ENCODE results near the gene DLG3.

GRCh38 chrX:70455366-70456202, 10.9 kb downstream of the DLG3 start:
- TF ChIP-seq CTCF (IDR thresholded peaks at IDR 0.05; ENCODE audit: borderline replicate concordance, extremely low read depth, low read length, poor library complexity, severe bottlenecking) (no peak), EZH2 (IDR thresholded peaks at IDR 0.05; ENCODE audit: borderline replicate concordance, low read depth, low read length, severe bottlenecking) (no peak)
